OCI-LY3 (cell line): ENCODE measurements around the gene L3MBTL4.

Source experiments
- H2AFZ ChIP-seq: fragments of 200-600, 300-600 bp; shearing (Covaris generic); 2 replicates; pipeline ENCODE4 v1.6.0; 2014; ENCODE audit warnings: antibody characterized with exemption, low read depth, low read length
- H3K27ac ChIP-seq: fragments of 200-600, 300-600 bp; sonication (generic); 2 replicates; pipeline ENCODE4 v1.5.1; 2014; ENCODE audit warnings: mild to moderate bottlenecking, low read length, moderate library complexity, mixed read lengths
- H3K27me3 ChIP-seq: fragments of 200-600, 300-600 bp; sonication (generic); 2 replicates; pipeline ENCODE4 v1.6.1; 2014; ENCODE audit warnings: low read depth, low read length, mixed read lengths
- H3K36me3 ChIP-seq: fragments of 200-600, 300-600 bp; sonication (generic); replicated peaks from 2 replicates; pipeline ENCODE3; 2014; ENCODE audit warnings: low read depth, low read length, mixed read lengths
- H3K4me1 ChIP-seq: fragments of 300-600, 200-600 bp; sonication (generic); 2 replicates; pipeline ENCODE4 v1.6.1; 2014; ENCODE audit warnings: low read length, mixed read lengths
- H3K4me2 ChIP-seq: fragments of 200-600, 300-600 bp; sonication (generic); 2 replicates; pipeline ENCODE4 v1.6.1; 2014; ENCODE audit warnings: low read length, mixed read lengths
- H3K4me3 ChIP-seq: fragments of 300-600, 200-600 bp; sonication (generic); 2 replicates; pipeline ENCODE4 v1.5.1; 2014; ENCODE audit warnings: antibody characterized with exemption, mild to moderate bottlenecking, low read length, moderate library complexity
- H3K79me2 ChIP-seq: fragments of 300-600, 200-600 bp; shearing (Covaris generic); 2 replicates; pipeline ENCODE4 v1.6.1; 2014; ENCODE audit warnings: mild to moderate bottlenecking, low read length, mixed read lengths
- H3K9ac ChIP-seq: fragments of 300-600, 200-600 bp; shearing (Covaris generic); 2 replicates; pipeline ENCODE4 v1.6.0; 2014; ENCODE audit warnings: mild to moderate bottlenecking, low read length, moderate library complexity
- H3K9me3 ChIP-seq: fragments of 200-600, 300-600 bp; shearing (Covaris generic); 2 replicates; pipeline ENCODE4 v1.6.1; 2014; ENCODE audit warnings: low read length, mixed read lengths; ENCODE audit not compliant: insufficient read depth
- H4K20me1 ChIP-seq: fragments of 200-600, 300-600 bp; sonication (generic); 2 replicates; pipeline ENCODE4 v1.6.1; 2016; ENCODE audit warnings: low read length, mixed read lengths; ENCODE audit not compliant: insufficient read depth
- CTCF ChIP-seq: fragments of 200-600, 300-600 bp; sonication (generic); IDR thresholded peaks from 2 replicates; pipeline ENCODE4 v1.5.1; 2014; ENCODE audit warnings: antibody characterized with exemption, low read length, low read depth
- EZH2phosphoT487 ChIP-seq: fragments of 200-600 bp; shearing (Covaris generic); IDR thresholded peaks from 2 replicates; pipeline ENCODE4 v1.6.1; 2018; ENCODE audit warnings: antibody characterized with exemption, mixed run types, low read depth

L3MBTL4 gene

DNA sequence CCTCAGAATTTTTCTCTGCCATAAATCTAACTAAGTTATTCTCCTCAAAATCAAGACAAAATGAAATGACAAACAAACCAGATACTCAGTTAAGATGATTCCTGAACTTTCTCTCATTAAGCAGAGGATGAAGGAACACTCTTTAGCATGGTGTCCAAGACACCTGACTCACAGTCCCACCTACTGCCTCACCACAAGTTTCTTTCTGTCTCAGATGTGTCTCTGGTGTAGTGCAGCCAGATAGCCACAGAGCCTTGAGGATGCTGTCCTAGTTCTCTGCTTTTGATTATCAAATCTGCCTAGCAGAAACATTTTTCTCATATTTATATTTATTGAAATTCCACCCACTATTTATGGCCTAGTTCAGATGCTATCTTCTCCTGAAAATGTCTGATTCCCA is 415.8 kb downstream of the L3MBTL4 start:
- Histone ChIP-seq H3K9me3 (no peaks in the 10 kb centered on the region), H2AFZ (no peak overlapping the region), H3K9ac (no peak overlapping the region), H3K36me3 (no peaks in the 10 kb centered on the region), H3K4me1 (peaks cover under 1% of the 10 kb centered on the region; the same call in 1 of the 2 replicates), H3K27me3 (no peaks in the 10 kb centered on the region), H3K27ac (no peak overlapping the region), H4K20me1 (no peaks in the 10 kb centered on the region), H3K4me3 (no peak overlapping the region), H3K79me2 (no peaks in the 10 kb centered on the region), H3K4me2 (no peak overlapping the region)
- TF ChIP-seq EZH2phosphoT487 = no peak
- TF ChIP-seq CTCF = no peak

DNA sequence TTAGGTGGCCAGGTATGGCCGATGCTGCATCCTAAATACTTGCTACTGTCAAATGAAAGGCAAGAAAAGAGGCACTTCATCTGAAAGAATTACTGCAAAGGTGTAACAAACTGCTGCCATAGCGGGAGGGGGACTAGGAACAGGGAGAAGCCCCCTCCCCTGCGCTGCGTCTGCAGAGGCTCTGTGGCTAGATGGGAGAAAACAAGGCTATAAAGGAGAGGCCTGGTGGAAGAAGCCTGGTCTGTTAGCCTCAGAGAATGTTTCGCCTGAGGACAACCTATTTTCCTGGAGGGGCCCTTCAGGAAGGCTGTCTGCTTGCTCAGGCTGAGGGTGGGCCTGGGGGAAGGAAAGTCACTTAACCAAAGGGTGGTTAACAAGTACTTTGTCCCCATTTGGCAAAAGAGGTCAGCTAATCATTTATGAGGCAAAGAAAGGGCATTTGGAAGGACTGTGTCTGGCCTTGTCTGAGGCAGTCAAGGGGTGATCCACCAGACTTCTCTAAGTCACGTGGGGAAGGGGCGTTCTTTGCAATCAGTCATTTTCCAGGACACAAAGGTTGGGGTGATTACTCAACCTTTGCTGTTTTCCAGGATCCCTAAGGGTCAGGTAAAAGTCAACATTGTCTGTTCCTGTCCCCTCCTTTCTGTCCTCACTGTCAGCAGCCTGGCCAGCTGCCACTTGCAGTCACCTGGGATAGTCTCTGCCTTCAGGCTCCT is 416.4 kb downstream of the L3MBTL4 start:
- Histone ChIP-seq H3K27ac (no peak overlapping the region), H4K20me1 (no peaks in the 10 kb centered on the region), H3K4me3 (no peak overlapping the region), H3K9me3 (no peaks in the 10 kb centered on the region), H3K4me1 (no peaks in the 10 kb centered on the region), H3K36me3 (no peaks in the 10 kb centered on the region), H3K79me2 (no peaks in the 10 kb centered on the region), H3K27me3 (no peaks in the 10 kb centered on the region), H3K4me2 (no peak overlapping the region), H2AFZ (no peak overlapping the region), H3K9ac (no peak overlapping the region)
- TF ChIP-seq EZH2phosphoT487 = no peak
- no peak for TF ChIP-seq CTCF

- Histone ChIP-seq H2AFZ (no peak overlapping the region), H3K79me2 (no peaks in the 10 kb centered on the region), H4K20me1 (no peaks in the 10 kb centered on the region), H3K9me3 (no peaks in the 10 kb centered on the region), H3K4me2 (no peak overlapping the region), H3K4me1 (no peaks in the 10 kb centered on the region), H3K27me3 (no peaks in the 10 kb centered on the region), H3K4me3 (no peak overlapping the region), H3K9ac (no peak overlapping the region), H3K36me3 (no peaks in the 10 kb centered on the region), H3K27ac (no peak overlapping the region)
- TF ChIP-seq EZH2phosphoT487 = no peak
- no peak for TF ChIP-seq CTCF
Measured at GRCh38 chr18:5997361-5997760, 417.4 kb downstream of the L3MBTL4 start.

- no peak for TF ChIP-seq EZH2phosphoT487
- no peak for TF ChIP-seq CTCF
- Histone ChIP-seq H3K4me3 (no peak overlapping the region), H3K4me1 (no peaks in the 10 kb centered on the region), H4K20me1 (no peaks in the 10 kb centered on the region), H3K9me3 (no peaks in the 10 kb centered on the region), H2AFZ (no peak overlapping the region), H3K4me2 (no peak overlapping the region), H3K27ac (no peak overlapping the region), H3K27me3 (no peaks in the 10 kb centered on the region), H3K79me2 (no peaks in the 10 kb centered on the region), H3K36me3 (no peaks in the 10 kb centered on the region), H3K9ac (no peak overlapping the region)
Measured at GRCh38 chr18:5995626-5996025, 419.1 kb downstream of the L3MBTL4 start.
